ENCODE measurements around the gene NPLOC4. TPM values are rescaled to one million over a fixed set of nuclear protein-coding genes. Genes with fewer than 3 reads are reported as not detected.

The NPLOC4 gene
- total and polyA plus RNA-seq, 2 donors (not counting 1 experiment from before 2014, with no cell fraction given): 70.2 to 101 TPM

- H3K9ac ChIP-seq (ENCODE audit: low read length): no peak overlapping the region
- POLR2A ChIA-PET: no interaction called here
- H3K36me3 ChIP-seq (replicated peaks in 1 of 2; ENCODE audit: control extremely low read depth in 1 of 2, control insufficient read depth in 1 of 2, extremely low read depth in 1 of 2, insufficient read depth in 2 of 2, low read length in 1 of 2): no peaks in the 10 kb centered on the region
- no peak overlapping the region for H3K4me3 ChIP-seq (ENCODE audit: control extremely low read depth in 1 of 5, extremely low read depth in 1 of 5, insufficient read depth in 1 of 5, low read depth in 2 of 5, low read length in 4 of 5)
- Mint-ChIP-seq H3K4me3 (no peak overlapping the region), H3K27ac (no peak overlapping the region), H3K4me1 (no peaks in the 10 kb centered on the region), H3K9me3 (ENCODE audit: insufficient read depth) (no peaks in the 10 kb centered on the region), H3K27me3 (no peaks in the 10 kb centered on the region)
- no peak overlapping the region for H3K27ac ChIP-seq (ENCODE audit: low read length in 2 of 2)
- H3K27me3 ChIP-seq (replicated peaks in 1 of 4; ENCODE audit: control extremely low read depth in 1 of 4, control insufficient read depth in 3 of 4, insufficient read depth in 4 of 4, low read length in 3 of 4): peaks cover 0 to 25% (median 2%) of the 10 kb centered on the region in 4 experiments
- ATAC-seq (ENCODE audit: low read depth) (no peak), DNase-seq (no peak)
- H3K9me3 ChIP-seq (ENCODE audit: control extremely low read depth in 1 of 3, control insufficient read depth in 2 of 3, insufficient read depth in 1 of 3, low read length in 2 of 3): peaks cover 0 to 7% (median 0%) of the 10 kb centered on the region in 3 donors
- H3K79me2 ChIP-seq (ENCODE audit: control insufficient read depth, insufficient read depth, low read length): peaks cover 24% of the 10 kb centered on the region
- CTCF ChIA-PET: no interaction called here
- TF ChIP-seq EZH2 (IDR thresholded peaks at IDR 0.05; ENCODE audit: borderline replicate concordance, insufficient read depth, low read depth, low read length, poor library complexity, severe bottlenecking) (no peak), CTCF (IDR thresholded peaks at IDR 0.05) (no peak)
- H4K20me1 ChIP-seq (ENCODE audit: control insufficient read depth, insufficient read depth, low read length, poor library complexity, severe bottlenecking): peaks cover 31% of the 10 kb centered on the region
- WGBS (ENCODE audit: insufficient coverage): 89% methylated on average over 18 of the region's 21 CpGs
- intact Hi-C loops (cut with micrococcal nuclease): no loop called here
- no peak overlapping the region for H2AFZ ChIP-seq (ENCODE audit: insufficient read depth, low read depth, low read length, poor library complexity, severe bottlenecking)
- H3K4me2 ChIP-seq (replicated peaks; ENCODE audit: low read depth, low read length, poor library complexity, severe bottlenecking): no peak overlapping the region
- H3K4me1 ChIP-seq (ENCODE audit: control insufficient read depth in 2 of 2, insufficient read depth in 2 of 2, low read length in 2 of 2): peaks cover 0 to 9% of the 10 kb centered on the region in 2 donors
Measured at GRCh38 chr17:81526662-81527571, 110.0 kb downstream of the NPLOC4 start.

- TF ChIP-seq CTCF (IDR thresholded peaks at IDR 0.05) (no peak), EZH2 (IDR thresholded peaks at IDR 0.05; ENCODE audit: borderline replicate concordance, insufficient read depth, low read depth, low read length, poor library complexity, severe bottlenecking) (no peak)
- CTCF ChIA-PET: no interaction called here
- no peak overlapping the region for H3K9ac ChIP-seq (ENCODE audit: low read length)
- Mint-ChIP-seq H3K4me3 (no peak overlapping the region), H3K4me1 (peaks cover 6% of the 10 kb centered on the region), H3K27me3 (no peaks in the 10 kb centered on the region), H3K9me3 (ENCODE audit: insufficient read depth) (no peaks in the 10 kb centered on the region), H3K27ac (no peak overlapping the region)
- intact Hi-C loops (cut with micrococcal nuclease): no loop called here
- H3K36me3 ChIP-seq (replicated peaks in 1 of 2; ENCODE audit: control extremely low read depth in 1 of 2, control insufficient read depth in 1 of 2, extremely low read depth in 1 of 2, insufficient read depth in 2 of 2, low read length in 1 of 2): no peaks in the 10 kb centered on the region
- ATAC-seq (ENCODE audit: low read depth) (no peak), DNase-seq (no peak)
- WGBS (ENCODE audit: insufficient coverage): 87% methylated on average over 7 of the region's 8 CpGs
- no peak overlapping the region for H3K4me2 ChIP-seq (replicated peaks; ENCODE audit: low read depth, low read length, poor library complexity, severe bottlenecking)
- H2AFZ ChIP-seq (ENCODE audit: insufficient read depth, low read depth, low read length, poor library complexity, severe bottlenecking): no peak overlapping the region
- peaks cover 0 to 25% (median 2%) of the 10 kb centered on the region in 4 experiments for H3K27me3 ChIP-seq (replicated peaks in 1 of 4; ENCODE audit: control extremely low read depth in 1 of 4, control insufficient read depth in 3 of 4, insufficient read depth in 4 of 4, low read length in 3 of 4)
- POLR2A ChIA-PET: no interaction called here
- H3K79me2 ChIP-seq (ENCODE audit: control insufficient read depth, insufficient read depth, low read length): peaks cover 28% of the 10 kb centered on the region
- peaks cover 23% of the 10 kb centered on the region for H4K20me1 ChIP-seq (ENCODE audit: control insufficient read depth, insufficient read depth, low read length, poor library complexity, severe bottlenecking)
- no peaks in the 10 kb centered on the region for H3K9me3 ChIP-seq (ENCODE audit: control extremely low read depth in 1 of 3, control insufficient read depth in 2 of 3, insufficient read depth in 1 of 3, low read length in 2 of 3)
- no peak overlapping the region for H3K4me3 ChIP-seq (ENCODE audit: control extremely low read depth in 1 of 5, extremely low read depth in 1 of 5, insufficient read depth in 1 of 5, low read depth in 2 of 5, low read length in 4 of 5)
- H3K27ac ChIP-seq (ENCODE audit: low read length in 2 of 2): no peak overlapping the region
- H3K4me1 ChIP-seq (ENCODE audit: control insufficient read depth in 2 of 2, insufficient read depth in 2 of 2, low read length in 2 of 2): peaks cover 4 to 16% of the 10 kb centered on the region in 2 donors
Measured at GRCh38 chr17:81524865-81525159, 112.1 kb downstream of the NPLOC4 start.
